HG02981 (cell line): ENCODE measurements around the gene TLE6.
"Not testable (repeated sequence)": the region's sequence is repeated elsewhere in the genome, so short reads cannot be mapped to it uniquely, and the experiment has no call there.

ENCODE experiments used
- ATAC-seq: cut with Tn5 transposase; IDR thresholded peaks from one replicate; pipeline ENCODE4 v1.9.1; 2021; ENCODE audit warnings: mild to moderate bottlenecking, moderate library complexity; ENCODE audit not compliant: unreplicated experiment

Gene TLE6

DNA sequence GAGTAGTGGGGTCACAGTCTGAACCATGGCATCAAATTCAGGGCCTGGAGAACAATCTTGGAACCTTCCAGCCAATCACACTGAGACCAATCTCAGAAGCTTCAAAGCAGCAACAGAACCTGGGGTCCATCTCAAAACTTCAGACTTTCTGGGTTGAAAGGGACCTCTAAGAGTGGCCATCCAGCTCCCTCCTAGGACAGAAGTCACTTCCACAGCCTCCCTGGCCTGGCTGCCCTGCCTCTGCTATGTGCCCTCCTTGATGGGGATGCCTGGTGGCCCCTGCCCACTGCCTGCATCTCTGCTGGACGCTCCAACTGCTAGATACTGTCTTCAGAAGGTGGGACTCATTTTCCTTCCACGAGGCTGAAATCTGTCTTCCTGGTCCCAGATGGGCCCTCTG, 49.9 kb downstream of the TLE6 start:
- no peak for ATAC-seq

DNA sequence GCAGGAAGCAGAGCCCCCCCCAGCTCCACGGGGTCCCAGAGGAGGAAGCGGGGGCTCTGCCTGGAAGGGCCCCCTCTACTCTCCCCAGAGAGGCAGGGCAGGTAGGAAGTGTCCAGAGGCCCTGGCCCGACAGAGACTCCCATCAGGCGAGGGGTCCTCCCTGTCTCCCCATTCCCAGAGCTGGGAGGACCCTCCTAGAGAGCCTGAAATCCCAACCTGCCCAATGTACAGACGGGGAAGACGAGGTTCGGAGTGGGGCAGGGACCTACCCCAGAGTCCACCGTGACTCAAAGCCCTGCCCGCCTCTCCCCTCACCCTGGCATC, 50.6 kb downstream of the TLE6 start:
- ATAC-seq = no peak

DNA sequence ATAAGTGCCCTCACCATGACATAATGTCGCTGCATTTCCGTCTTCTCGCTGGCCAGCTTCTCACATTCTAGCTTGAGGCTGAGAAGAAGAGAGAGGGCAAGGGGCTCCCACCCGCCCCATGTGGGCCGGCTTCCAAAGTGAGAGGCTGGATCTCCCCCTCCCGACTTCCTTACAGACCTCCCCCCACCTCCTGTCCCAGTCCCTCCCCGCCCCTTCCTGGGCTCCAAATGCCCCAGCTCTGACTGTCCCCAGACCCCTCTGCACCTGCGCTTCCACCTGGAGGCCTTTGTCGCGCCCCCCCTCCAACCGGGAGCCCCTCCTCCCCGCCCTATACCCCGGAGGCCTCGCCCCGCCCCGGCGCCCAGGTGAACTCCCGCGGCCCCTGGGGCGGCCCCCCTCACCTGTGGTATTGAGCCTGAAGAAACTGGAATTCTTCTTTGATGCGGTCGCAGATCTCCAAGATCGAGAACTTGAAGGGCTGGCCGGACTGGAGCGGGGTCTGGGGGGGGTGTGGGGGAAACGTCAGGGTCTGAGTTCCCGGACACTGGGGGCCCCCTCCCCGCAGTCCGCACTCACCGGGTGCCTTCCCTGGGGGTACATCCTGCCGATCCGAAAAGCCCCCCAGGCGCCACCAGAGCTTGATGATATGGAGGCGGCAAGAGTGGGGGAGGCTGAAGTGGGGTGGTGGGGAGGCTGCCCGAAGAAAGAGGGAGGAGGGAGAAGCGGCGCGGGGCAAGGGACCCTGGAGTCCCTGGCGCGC, 51.1 kb downstream of the TLE6 start:
- no peak for ATAC-seq

DNA sequence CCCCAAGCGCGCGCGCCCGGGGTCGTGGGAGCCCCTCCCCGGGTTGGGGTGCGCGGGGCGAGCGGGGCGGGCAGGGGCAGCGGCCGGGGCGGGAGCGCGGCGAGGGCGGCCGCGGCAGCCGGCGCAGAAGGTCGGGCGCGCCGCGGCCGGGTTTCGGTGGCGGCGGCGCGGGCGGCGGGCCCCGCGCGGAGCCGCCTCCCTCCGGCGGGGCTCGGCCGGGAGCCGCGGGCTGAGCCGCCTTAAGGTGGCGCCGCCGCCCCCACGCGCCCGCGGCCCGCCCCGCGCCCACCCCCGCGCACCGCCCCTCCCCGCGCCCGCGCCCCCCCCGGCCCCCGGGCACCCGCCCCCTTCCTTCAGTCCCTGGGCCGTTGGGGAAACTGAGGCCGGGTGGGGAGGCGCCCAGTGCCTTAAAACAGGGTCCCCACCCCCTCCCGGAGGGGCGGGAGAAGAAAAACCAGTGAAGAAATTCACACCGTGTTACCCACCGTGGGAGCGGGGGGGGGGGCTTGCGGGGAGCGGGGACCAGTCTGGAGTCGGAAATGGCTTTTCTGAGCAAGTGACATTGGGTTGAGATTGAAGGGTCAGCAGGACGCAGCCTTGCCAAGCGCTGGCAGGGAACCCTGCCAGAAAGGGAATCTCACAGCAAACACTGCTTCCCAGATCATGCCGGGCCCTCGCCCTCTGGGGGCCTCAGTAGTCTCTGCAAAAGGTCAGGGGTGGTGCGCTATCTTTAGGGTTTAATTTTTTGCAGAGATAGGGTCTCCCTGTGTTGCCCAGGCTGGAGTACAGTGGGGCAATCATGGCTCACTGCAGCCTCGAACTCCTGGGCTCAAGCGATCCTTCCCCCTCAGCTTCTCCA, 51.9 kb downstream of the TLE6 start, which contains the start of gene TLE2:
Gene TLE2 (minus strand): TSS at position 216 of the 859 bp plus-strand sequence. CDS start 376 bp downstream, outside the sequence.
- no peak for ATAC-seq

DNA sequence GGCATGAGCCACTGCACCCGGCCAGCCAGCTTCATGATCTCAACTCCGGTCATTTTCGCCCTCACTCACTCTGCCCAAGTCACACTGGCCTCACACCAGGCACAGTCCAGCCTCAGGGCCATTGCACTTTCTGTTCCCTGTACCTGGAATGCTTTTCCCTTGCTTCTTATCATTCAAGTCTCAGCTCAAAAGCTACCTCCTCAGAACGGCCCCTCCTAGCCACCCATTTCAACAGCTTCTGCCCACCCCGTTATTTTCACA, 54.2 kb downstream of the TLE6 start:
- no peak for ATAC-seq

DNA sequence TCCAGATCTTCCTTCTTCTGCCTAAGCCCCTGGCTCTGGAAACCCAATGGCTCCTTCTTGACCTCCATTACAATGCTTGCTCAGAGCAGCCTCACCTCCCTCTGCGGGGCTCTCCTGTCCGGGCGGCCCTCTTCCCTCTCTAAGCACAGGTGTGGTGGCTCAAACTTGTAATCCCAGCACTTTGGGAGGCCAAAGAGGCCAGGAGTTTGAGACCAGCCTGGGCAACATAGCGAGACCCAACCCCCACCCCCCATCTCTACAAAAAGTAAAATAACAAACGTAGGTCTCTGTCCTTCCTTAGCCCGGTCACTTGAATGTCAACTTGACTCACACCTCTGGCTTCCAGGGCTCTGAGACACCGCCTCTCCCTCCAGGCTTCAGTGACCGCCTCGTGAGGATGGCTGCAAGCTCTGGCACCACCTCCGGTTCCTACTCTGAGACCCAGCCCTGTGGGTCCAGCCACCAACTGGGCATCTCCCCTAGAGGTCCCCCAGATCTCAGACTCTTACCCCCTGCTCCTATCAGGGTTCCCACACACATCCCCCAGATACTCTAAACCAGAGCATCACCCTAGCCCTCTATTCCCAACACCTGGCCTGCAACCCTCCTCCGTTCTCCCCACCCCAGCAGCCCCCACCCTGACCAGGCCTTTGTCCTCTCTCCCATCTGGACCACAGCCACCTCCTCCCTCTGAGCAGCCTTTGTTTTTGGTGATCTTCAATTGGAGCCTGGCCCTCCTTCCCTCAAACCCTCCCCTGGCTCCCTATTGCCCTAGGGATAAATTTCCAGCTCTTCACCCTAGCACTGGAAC, 56.4 kb downstream of the TLE6 start:
- no peak for ATAC-seq

DNA sequence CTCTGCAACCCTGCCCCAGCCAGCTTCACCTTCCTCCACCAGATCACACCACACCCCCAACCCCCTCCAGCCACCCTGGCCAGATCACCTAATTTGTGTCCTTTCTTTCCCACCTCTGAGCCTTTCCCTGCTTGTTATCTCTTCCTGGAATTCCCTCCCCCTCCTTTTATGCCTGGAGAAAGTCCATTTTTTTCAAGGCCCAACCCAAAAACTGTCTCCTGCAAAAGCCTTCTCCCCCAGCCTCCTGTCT, 57.0 kb downstream of the TLE6 start:
- ATAC-seq = no peak

DNA sequence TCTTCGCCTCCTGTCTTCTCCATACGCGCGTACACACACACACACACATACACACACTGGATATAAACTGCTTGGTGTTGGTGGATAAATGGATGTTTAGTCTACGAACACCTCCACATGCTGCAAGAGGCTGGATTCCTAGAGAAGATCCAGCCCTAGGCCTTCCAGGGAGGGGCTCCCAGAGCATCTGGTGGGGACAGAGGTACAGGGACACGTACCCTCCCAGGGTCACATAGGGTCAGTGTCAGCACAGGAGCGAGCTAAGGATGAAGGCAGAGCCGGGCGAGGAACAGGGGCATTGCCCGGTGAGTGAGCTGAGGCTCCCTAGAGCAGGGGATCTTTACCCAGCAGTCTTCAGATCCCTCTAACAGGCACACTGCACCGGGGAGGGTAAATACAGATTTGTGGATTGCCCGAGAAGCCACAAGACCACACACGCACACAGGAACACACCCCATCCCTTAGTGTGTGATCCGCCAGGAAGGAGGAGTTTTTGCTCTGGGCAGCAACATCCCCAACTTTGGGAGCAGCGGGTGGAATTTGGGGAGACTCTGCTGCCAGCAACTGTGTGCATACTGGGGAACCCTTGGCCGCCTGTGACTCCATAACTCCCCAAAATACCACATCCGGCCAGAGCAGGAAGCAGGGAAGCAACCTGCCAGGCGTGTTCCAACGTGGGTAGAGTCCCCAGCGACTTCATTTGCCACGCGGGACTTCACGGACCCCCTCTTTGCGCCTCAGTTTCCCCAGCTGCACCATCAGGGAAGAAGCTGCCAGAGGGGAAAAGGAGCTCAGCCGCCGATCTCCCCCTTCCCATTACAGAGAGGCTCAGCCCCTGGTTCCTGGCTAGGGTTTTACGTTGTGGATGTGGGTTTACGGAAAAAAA, 57.5 kb downstream of the TLE6 start:
- ATAC-seq = no peak

DNA sequence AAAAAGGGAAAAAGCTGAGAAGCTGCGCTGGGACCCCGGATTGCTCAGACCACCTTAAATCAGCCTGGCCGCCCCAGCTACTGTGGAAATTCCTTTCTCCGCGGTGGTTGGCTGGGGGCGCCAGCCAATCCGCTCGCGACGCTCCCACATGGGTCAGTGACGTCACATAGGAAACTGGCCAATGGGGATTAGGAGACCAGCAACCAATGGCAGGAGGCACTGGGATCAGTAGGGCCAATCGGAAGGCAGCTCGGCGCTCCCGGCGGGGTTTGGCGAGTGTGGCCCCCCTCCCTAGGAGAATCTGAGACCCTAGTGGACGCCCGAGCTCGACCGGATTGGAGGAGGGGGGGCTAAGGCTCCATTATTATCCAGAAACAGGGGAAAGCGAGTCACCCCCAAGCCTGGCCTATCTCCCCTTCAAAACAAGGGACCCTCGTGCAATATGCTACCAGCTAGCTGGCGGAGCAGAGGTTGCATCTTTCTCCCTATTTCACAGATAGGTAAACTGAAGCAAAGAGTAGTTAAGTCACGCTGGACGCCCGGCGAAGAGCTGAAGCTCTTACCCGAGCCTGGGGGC, 58.3 kb downstream of the TLE6 start:
- peak; percentile 92 for ATAC-seq

DNA sequence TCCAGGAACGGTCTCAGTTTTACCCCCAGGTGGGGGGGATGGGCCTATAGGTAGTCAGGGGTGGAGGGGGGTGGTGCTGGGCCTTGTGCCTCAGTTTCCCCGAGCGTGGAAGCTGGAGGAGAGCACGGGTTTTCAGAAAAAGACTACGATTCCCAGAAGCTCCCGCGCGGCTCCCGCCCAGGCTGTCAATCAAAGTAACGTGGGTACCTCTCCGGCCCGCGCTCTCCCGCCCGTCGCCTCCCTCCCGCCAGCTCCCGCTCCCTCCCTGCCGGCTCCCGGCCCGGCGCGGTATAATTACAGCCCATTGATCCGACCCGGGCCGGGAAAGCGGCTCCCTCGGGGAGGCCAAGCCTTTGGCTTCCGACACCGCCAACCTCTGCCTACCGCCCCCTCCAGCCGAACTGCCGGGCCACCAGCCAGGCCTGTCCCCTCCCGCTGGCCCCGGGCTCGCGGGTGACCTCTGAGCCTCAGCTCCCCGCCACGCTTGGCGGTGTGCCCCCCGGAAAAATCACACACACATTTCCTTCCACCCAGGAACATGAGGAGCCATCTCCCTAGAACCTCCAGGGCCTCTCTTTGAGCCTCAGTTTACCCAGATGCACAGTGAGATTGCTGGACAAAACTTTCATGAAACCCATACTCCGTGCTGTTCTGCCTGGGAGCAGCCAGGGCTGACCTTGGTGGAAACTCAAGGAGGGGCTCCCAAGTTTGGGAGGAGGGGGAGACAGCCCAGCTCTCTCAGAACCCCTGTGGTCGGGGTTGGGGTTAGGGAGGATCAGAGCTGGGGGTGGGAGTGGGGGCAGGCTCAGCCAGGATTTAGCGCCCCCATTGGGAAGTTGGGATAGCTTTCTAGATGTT, 59.0 kb downstream of the TLE6 start:
- ATAC-seq = peak; percentile 44

DNA sequence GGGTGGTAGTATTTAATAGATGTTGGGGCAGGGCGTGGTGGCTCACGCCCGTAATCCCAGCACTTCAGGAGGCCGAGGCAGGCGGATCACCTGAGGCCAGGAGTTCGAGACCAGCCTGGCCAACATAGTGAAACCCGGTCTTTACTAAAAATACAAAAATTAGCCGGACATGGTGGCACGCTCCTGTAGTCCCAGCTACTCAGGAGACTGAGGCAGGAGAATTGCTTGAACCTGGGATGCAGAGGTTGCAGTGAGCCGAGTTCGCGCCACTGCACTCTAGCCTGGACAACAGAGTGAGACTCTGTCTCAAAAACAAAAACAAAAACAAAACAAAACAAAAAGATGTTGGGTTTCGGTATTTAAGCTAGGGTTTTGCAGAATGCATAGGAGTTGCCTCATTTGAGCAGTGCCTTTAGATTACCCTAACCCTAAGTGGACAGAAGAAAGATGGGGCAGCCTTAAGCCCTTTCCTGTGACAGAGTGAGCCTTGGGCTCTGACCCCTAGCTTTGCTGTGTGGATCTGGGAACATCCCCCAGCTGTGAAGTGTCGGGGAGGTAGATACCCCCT, 59.7 kb downstream of the TLE6 start:
- ATAC-seq = not testable (repeated sequence)

DNA sequence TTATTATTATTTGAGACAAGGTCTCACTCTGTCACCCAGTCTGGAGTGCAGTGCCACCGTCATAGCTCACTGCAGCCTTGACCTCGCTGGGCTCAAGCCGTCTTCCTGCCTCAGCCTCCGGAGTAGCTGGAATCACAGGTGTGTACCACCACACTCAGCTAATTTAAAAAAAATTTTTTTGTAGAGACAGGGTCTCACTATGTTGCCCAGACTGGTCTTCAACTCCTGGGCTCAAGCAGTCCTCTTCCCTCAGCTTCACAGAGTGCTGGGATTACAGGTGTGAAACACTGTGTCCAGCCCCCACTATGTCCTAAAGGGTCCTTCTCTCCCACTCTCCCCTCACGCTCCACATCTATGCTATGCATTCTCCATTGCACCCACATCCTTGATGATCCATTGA, 60.9 kb downstream of the TLE6 start:
- ATAC-seq = no peak

DNA sequence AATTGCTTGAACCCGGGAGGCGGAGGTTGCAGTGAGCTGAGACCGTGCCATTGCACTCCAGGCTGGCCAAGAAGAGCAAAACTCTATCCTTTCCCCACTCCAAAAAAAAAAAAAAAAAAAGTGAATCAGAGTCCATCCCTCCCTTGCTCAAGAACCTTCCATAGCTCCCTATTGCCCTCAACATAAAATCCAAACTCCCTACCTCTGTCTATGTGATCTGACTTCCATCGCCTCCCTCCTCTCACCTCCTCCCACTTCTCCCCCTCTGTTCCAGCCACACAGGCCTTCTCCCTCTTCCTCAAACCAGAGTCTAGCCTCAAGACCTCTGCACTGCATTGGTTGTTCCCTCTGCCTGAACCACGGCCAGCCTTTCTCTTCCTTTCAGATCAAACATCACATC, 61.8 kb downstream of the TLE6 start:
- ATAC-seq = no peak

DNA sequence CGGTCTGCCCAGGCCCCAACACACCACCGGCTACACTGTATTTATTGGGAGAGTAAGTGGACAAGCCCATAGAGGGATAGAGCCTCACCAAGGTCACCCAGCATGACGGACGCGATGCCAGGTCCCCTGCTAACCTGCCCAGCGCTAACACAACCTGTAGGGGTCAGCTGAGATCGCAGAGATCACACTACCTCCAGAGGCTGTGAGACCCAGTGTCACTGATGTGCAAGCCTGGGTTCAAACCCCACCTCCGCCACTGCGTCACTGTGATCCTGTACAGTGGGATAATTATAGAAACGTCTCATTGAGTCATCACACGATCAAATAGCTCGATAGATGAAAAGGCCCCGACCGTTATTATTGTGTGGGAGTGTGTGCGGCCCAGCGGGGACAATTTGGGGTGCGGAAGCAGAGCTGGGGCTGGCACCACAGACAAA, 62.3 kb downstream of the TLE6 start:
- no peak for ATAC-seq

DNA sequence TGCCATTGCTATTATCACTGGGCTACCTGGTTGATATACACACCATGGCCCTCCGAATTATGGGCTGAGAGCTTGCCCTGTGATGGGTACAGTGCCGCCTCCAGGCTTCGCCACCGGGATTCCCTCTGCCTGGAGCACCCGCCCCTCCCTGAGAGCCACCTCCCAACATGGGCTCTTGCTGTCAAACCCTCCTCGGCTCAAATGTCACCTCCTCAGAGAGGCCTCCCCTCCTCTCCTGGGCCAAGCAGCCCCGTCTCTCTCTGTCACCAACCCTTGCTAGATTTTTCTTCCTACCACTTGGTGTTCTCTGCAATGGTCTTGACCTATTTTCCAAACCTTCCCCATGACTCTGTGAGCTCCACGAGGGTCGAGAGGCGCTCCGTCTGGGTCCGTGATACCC, 64.0 kb downstream of the TLE6 start:
- ATAC-seq = no peak

DNA sequence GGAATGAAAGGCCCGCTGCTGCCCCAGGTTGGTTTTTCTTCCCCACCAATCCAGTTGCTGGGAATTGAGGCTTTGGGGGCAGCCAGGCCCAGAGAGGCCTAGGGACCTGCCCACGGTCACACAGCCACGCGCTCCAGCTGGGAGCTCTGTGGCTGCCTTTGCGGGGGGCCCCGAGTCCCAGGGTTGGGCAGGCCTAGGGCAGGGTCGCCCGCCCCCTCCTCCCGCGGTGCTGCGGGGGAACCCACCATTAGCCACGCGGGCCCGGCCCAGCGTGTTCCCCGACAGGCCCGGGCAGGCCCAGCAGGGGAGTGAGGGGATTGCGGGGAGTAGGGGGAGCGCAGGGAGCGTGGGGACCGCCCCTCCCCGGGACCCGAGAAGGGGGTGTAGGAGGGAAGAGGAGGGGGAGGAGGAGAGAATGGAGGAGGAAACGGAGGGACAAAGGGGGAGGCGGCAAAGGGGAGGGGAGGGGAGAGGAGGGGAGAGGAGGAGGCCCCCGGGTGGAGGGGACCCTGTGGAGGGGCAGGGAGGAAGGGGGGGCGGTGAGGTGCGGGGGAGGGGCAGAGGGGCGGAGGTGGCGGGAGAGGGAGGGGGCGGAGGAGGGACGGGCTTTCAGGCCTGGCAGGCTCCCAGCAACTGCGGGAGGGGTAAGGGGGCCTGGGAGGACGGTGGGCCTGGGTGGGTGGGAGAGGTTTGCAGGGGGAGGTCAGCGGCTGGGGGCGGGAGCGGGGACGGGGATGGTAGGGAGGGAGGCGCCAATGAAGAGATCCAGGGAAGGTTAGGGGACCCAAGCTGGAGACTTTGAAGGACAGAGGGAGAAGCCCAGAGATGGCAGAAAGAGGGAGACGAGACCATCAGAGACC, 64.6 kb downstream of the TLE6 start:
- no peak for ATAC-seq

DNA sequence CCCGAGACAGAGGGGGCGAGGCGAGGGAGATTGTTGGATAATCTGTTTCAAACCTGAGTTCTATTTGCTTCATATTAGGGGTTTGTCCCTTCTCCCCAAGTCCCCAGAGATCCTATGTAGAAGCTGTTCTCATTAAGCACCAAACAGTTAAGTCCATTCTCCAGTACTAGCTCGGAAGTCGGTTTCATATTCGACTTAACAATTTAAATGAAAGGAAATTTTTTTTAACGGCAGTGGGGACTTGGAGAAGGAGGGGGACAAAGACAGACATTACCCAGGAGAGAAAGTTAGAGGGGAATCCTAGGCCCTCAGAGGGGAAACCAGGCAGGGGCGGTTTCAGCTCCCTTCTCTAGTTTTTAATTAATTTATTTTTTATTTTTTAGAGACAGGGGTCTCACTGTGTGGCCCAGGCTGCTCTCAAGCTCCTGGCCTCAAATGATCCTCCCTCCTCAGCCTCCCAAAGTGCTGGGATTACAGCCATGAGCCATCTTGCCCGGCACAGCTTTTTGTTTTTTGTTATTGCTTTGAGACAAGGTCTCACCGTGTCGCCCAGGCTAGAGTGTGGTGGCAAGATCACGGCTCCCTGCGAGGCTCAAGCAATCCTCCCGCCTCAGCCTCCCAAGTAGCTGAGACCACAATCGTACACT, 65.4 kb downstream of the TLE6 start:
- no peak for ATAC-seq
